Trophoblast cell (in vitro differentiated cells and primary cell): ENCODE data around the gene TTC39A.

Experiments
- DNase-seq, 2 donors: peaks; one replicate each; pipeline ENCODE4 v3.0.0-alpha.2; 2016
- H2AFZ ChIP-seq: 2 replicates; pipeline ENCODE4 v1.6.1; 2013; ENCODE audit warnings: low read length, moderate library complexity, mild to moderate bottlenecking; ENCODE audit not compliant: insufficient read depth, poor library complexity
- H2AK5ac ChIP-seq: 2 replicates; pipeline ENCODE4 v1.6.1; 2013; ENCODE audit warnings: mild to moderate bottlenecking, low read length
- H2BK120ac ChIP-seq: 2 replicates; pipeline ENCODE4 v1.6.1; 2013; ENCODE audit warnings: low read length, mild to moderate bottlenecking, moderate library complexity; ENCODE audit not compliant: insufficient read depth, poor library complexity
- H2BK12ac ChIP-seq: 2 replicates; pipeline ENCODE4 v1.6.1; 2013; ENCODE audit warnings: mild to moderate bottlenecking, low read length, moderate library complexity
- H2BK5ac ChIP-seq: 2 replicates; pipeline ENCODE4 v1.6.1; 2013; ENCODE audit warnings: low read length, low read depth, moderate library complexity, mild to moderate bottlenecking; ENCODE audit not compliant: poor library complexity
- H3K14ac ChIP-seq: 2 replicates; pipeline ENCODE4 v1.6.1; 2013; ENCODE audit warnings: mild to moderate bottlenecking, low read length
- H3K18ac ChIP-seq: 2 replicates; pipeline ENCODE4 v1.6.1; 2013; ENCODE audit warnings: mild to moderate bottlenecking, low read length
- H3K23ac ChIP-seq: 2 replicates; pipeline ENCODE4 v1.6.1; 2013; ENCODE audit warnings: low read length
- H3K27ac ChIP-seq: 2 replicates; pipeline ENCODE4 v1.5.1; 2013; ENCODE audit warnings: low read depth, mild to moderate bottlenecking, inconsistent platforms, low read length, moderate library complexity
- H3K27me3 ChIP-seq: 2 replicates; pipeline ENCODE4 v1.6.1; 2013; ENCODE audit warnings: inconsistent platforms, mild to moderate bottlenecking, low read length, moderate library complexity; ENCODE audit not compliant: insufficient read depth
- H3K36me3 ChIP-seq, 2 experiments: 1 replicate in 1 of 2; 2 replicates in 1 of 2; pipeline ENCODE4 v1.6.1; 2013; ENCODE audit warnings: low read length in 2 of 2, mild to moderate bottlenecking in 2 of 2, moderate library complexity in 1 of 2; ENCODE audit not compliant: insufficient read depth in 2 of 2, control insufficient read depth in 1 of 2
- H3K4ac ChIP-seq: 2 replicates; pipeline ENCODE4 v1.6.1; 2013; ENCODE audit warnings: low read depth, mild to moderate bottlenecking, low read length, moderate library complexity
- H3K4me1 ChIP-seq, 2 experiments: 1 replicate in 1 of 2; 2 replicates in 1 of 2; pipeline ENCODE4 v1.6.1; 2013; ENCODE audit warnings: low read length in 2 of 2, mild to moderate bottlenecking in 2 of 2, moderate library complexity in 1 of 2; ENCODE audit not compliant: insufficient read depth in 2 of 2, control insufficient read depth in 1 of 2
- H3K4me2 ChIP-seq: 2 replicates; pipeline ENCODE4 v1.6.1; 2013; ENCODE audit warnings: inconsistent platforms, mild to moderate bottlenecking, low read length, moderate library complexity
- H3K4me3 ChIP-seq: 2 replicates; pipeline ENCODE4 v1.5.1; 2013; ENCODE audit warnings: mild to moderate bottlenecking, low read depth, low read length, inconsistent platforms
- H3K79me1 ChIP-seq: one replicate; pipeline ENCODE4 v1.6.1; 2013; ENCODE audit warnings: low read length
- H3K79me2 ChIP-seq: 2 replicates; pipeline ENCODE4 v1.6.1; 2013; ENCODE audit warnings: low read length, mild to moderate bottlenecking; ENCODE audit not compliant: control insufficient read depth, insufficient read depth, poor library complexity
- H3K9ac ChIP-seq: 2 replicates; pipeline ENCODE4 v1.6.1; 2013; ENCODE audit warnings: mild to moderate bottlenecking, low read length
- H3K9me3 ChIP-seq: 2 replicates; pipeline ENCODE4 v1.6.1; 2013; ENCODE audit warnings: low read depth, mild to moderate bottlenecking, control low read depth, inconsistent platforms, low read length; ENCODE audit not compliant: insufficient read depth
- H4K12ac ChIP-seq: 2 replicates; pipeline ENCODE4 v1.6.1; 2013; ENCODE audit warnings: low read depth, mild to moderate bottlenecking, low read length, moderate library complexity
- H4K8ac ChIP-seq: 2 replicates; pipeline ENCODE4 v1.6.1; 2013; ENCODE audit warnings: low read depth, mild to moderate bottlenecking, low read length, moderate library complexity
- H4K91ac ChIP-seq: one replicate; pipeline ENCODE4 v1.6.1; 2013; ENCODE audit warnings: low read depth, mild to moderate bottlenecking, low read length, moderate library complexity
- WGBS: extraction: QIAGEN DNeasy Blood & Tissue Kit; methylation state at CpG from one replicate; pipeline ENCODE4 v1.1.7; 2013; ENCODE audit warnings: missing lambda C conversion rate; ENCODE audit not compliant: insufficient read length, insufficient coverage; ENCODE audit errors: extremely low coverage; 5-methylcytosine and 5-hydroxymethylcytosine counted together

The TTC39A gene

GRCh38 chr1:51329443-51330325 lies 678 bp downstream of the TTC39A start:
- Histone ChIP-seq H3K27me3 (no peaks in the 10 kb centered on the region), H2BK12ac (peak overlapping the region; percentile 1), H4K8ac (peak overlapping the region; percentile 44), H2BK5ac (no peak overlapping the region), H3K4ac (no peak overlapping the region), H3K4me2 (peak overlapping the region; percentile 94), H3K9me3 (no peaks in the 10 kb centered on the region), H3K23ac (no peak overlapping the region), H2BK120ac (no peak overlapping the region), H3K79me1 (peaks cover 4% of the 10 kb centered on the region), H2AK5ac (no peak overlapping the region), H3K4me3 (no peak overlapping the region), H3K79me2 (no peaks in the 10 kb centered on the region), H3K36me3 (no peaks in the 10 kb centered on the region), H4K91ac (no peak overlapping the region), H2AFZ (no peak overlapping the region), H3K18ac (no peak overlapping the region), H4K12ac (no peak overlapping the region), H3K9ac (no peak overlapping the region), H3K4me1 (peaks cover 9 to 11% of the 10 kb centered on the region in 2 experiments), H3K14ac (no peak overlapping the region), H3K27ac (no peak overlapping the region)
- no peak for DNase-seq
- no CpG with 5 or more reads among the region's 26 CpGs for WGBS

GRCh38 chr1:51328926-51329325 lies 1.4 kb downstream of the TTC39A start:
- H3K23ac ChIP-seq: no peak overlapping the region
- DNase-seq: no peak
- no peak overlapping the region for H3K4ac ChIP-seq
- no peak overlapping the region for H4K91ac ChIP-seq
- no peaks in the 10 kb centered on the region for H3K79me2 ChIP-seq
- no peak overlapping the region for H3K4me2 ChIP-seq
- H3K9me3 ChIP-seq: no peaks in the 10 kb centered on the region
- H2BK5ac ChIP-seq: no peak overlapping the region
- no peak overlapping the region for H3K14ac ChIP-seq
- H3K79me1 ChIP-seq: peaks cover 4% of the 10 kb centered on the region
- H2BK120ac ChIP-seq: no peak overlapping the region
- H4K12ac ChIP-seq: no peak overlapping the region
- H3K4me3 ChIP-seq: no peak overlapping the region
- WGBS: no CpG with 5 or more reads among the region's 4 CpGs
- no peak overlapping the region for H4K8ac ChIP-seq
- no peak overlapping the region for H2BK12ac ChIP-seq
- no peaks in the 10 kb centered on the region for H3K27me3 ChIP-seq
- no peak overlapping the region for H2AFZ ChIP-seq
- H3K9ac ChIP-seq: no peak overlapping the region
- H3K36me3 ChIP-seq: no peaks in the 10 kb centered on the region
- H3K27ac ChIP-seq: no peak overlapping the region
- peaks cover 9 to 11% of the 10 kb centered on the region in 2 experiments for H3K4me1 ChIP-seq
- H3K18ac ChIP-seq: no peak overlapping the region
- H2AK5ac ChIP-seq: no peak overlapping the region

- no peak overlapping the region for H3K4me3 ChIP-seq
- H2AK5ac ChIP-seq: no peak overlapping the region
- no peak overlapping the region for H4K8ac ChIP-seq
- DNase-seq: no peak
- H3K4me2 ChIP-seq: no peak overlapping the region
- H3K79me2 ChIP-seq: no peaks in the 10 kb centered on the region
- no peak overlapping the region for H3K9ac ChIP-seq
- WGBS: no CpG with 5 or more reads among the region's 3 CpGs
- H4K91ac ChIP-seq: no peak overlapping the region
- no peak overlapping the region for H4K12ac ChIP-seq
- H3K4me1 ChIP-seq: peaks cover 9 to 11% of the 10 kb centered on the region in 2 experiments
- H3K27ac ChIP-seq: no peak overlapping the region
- H3K23ac ChIP-seq: no peak overlapping the region
- no peak overlapping the region for H3K4ac ChIP-seq
- no peaks in the 10 kb centered on the region for H3K9me3 ChIP-seq
- no peak overlapping the region for H2BK120ac ChIP-seq
- H3K27me3 ChIP-seq: no peaks in the 10 kb centered on the region
- no peak overlapping the region for H2AFZ ChIP-seq
- H3K18ac ChIP-seq: no peak overlapping the region
- peaks cover 4% of the 10 kb centered on the region for H3K79me1 ChIP-seq
- no peak overlapping the region for H2BK5ac ChIP-seq
- H3K14ac ChIP-seq: no peak overlapping the region
- H3K36me3 ChIP-seq: no peaks in the 10 kb centered on the region
- H2BK12ac ChIP-seq: no peak overlapping the region
Observed at GRCh38 chr1:51328279-51328678, 2.1 kb downstream of the TTC39A start.

- no peaks in the 10 kb centered on the region for H3K79me2 ChIP-seq
- no CpG with 5 or more reads among the region's 5 CpGs for whole genome bisulfite sequencing
- peaks cover 4% of the 10 kb centered on the region for H3K79me1 ChIP-seq
Observed at GRCh38 chr1:51327386-51327785, 3.0 kb downstream of the TTC39A start.

More at GRCh38 chr1:51327386-51327785, 3.0 kb downstream of the TTC39A start:
- no peak overlapping the region for H4K12ac ChIP-seq
- H2AK5ac ChIP-seq: no peak overlapping the region
- no peak for DNase-seq
- H2BK120ac ChIP-seq: no peak overlapping the region
- H3K36me3 ChIP-seq: no peaks in the 10 kb centered on the region
- H3K27ac ChIP-seq: no peak overlapping the region
- no peaks in the 10 kb centered on the region for H3K27me3 ChIP-seq
- H4K8ac ChIP-seq: no peak overlapping the region
- H3K4me3 ChIP-seq: no peak overlapping the region
- H3K9ac ChIP-seq: no peak overlapping the region
- H3K4me2 ChIP-seq: no peak overlapping the region
- no peaks in the 10 kb centered on the region for H3K9me3 ChIP-seq
- no peak overlapping the region for H3K14ac ChIP-seq
- no peak overlapping the region for H2AFZ ChIP-seq
- H3K23ac ChIP-seq: no peak overlapping the region
- H4K91ac ChIP-seq: no peak overlapping the region
- no peak overlapping the region for H2BK5ac ChIP-seq
- no peak overlapping the region for H3K18ac ChIP-seq
- no peak overlapping the region for H2BK12ac ChIP-seq
- H3K4ac ChIP-seq: no peak overlapping the region
- peaks cover 9 to 11% of the 10 kb centered on the region in 2 experiments for H3K4me1 ChIP-seq
